GM19372 (cell line): ENCODE results near the gene HTR6.

Source experiments
- ATAC-seq: cut with Tn5 transposase; IDR thresholded peaks from one replicate; pipeline ENCODE4 v1.9.1; 2021; ENCODE audit warnings: mild to moderate bottlenecking, low read depth, moderate library complexity; ENCODE audit not compliant: unreplicated experiment

The HTR6 gene

DNA sequence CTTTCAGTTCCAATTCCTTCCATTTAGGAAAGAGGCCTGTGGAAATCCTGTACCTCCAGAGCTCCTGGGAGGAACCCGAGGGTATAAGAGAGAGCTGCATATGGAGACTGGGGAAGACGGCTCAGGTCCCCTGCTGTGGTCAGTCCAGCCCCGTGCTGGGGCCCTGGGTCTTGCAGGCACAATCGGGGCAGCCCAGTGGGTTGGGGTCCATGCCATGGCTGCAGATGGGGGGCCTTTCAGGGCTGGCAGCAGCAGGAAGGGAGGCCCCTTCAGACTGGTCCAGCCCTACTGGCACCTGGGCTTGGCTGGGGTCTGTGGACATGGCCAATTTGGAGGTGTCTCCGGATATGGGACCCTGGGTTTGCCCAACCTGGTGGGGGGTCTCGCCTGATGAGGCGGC lies 18.2 kb downstream of the HTR6 start:
- no peak for ATAC-seq

DNA sequence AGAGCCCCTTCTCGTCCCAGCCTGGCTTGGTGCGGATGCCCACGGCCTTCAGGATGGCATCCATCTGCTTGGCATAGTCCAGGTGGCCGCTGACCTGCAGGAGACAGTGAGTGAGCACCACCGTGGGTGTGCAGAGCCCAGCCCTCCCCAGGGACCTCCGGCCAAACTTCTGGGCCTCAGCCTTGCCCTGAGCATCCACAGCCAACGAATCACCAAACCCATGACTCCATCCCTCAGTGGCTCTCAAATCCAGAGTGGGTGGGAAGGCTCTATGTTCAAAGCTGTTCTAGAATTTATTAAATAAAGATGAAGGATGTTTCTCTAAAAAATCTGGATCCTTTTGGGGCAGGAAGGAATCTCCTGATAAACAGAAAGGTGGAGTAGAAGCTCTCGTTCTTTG lies 18.7 kb downstream of the HTR6 start:
- no peak for ATAC-seq

DNA sequence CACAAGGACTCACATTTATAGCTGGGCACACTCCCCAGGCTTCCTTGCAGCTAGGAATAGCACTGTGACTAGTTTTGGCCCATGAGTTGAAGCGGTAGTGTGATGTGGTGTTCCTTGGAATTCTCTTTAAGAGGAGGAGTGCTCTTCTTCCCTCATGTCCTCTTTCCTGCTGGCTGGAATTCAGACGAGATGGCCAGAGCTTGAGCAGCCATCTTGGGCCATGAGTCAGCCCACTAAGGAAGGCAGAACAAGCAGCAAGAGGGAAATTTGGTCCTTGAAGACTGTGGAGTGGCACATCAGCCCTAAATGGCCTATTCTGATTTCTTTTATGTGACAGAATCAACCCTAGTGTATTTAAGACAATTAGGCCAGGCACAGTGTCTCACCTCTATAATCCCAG lies 20.0 kb downstream of the HTR6 start:
- ATAC-seq: no peak

DNA sequence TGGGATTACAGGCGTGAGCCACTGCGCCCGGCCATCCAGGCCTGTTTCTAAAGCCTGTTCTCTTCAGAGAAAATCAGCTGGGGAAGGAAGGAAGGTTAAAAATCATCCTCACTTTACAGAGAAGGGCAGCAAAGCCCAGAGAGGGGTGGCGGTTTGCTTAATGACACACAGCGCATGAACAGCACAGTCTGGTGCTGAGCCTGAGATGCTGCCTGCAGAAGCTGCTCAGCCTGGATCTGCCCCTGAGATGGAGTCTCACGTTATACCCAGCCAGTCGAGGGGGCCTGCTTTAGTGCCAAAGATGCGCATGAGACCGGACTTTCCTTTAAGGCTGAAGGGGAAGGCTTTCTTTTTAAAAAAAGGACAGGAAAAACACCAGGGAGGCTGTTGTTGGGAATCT lies 21.3 kb downstream of the HTR6 start:
- no peak for ATAC-seq

DNA sequence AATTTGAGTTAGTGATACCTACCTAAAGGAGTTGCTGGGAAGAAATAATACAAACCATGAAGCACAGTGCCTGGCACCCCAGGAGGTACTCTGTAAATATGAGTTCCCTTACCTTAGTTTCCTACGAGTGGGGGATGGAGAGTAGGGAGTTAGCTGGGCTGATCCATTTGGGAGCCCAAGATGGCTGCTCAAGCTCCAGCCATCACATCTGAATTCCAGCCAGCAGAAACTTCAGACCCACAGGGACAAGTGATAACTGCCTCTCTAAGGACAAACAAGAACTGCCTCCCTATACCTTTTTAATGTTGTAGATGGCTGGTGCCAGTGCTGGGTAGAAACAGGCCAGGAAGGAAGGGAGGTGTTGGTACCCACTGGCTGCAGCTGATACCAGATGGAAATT lies 22.7 kb downstream of the HTR6 start:
- ATAC-seq: no peak

DNA sequence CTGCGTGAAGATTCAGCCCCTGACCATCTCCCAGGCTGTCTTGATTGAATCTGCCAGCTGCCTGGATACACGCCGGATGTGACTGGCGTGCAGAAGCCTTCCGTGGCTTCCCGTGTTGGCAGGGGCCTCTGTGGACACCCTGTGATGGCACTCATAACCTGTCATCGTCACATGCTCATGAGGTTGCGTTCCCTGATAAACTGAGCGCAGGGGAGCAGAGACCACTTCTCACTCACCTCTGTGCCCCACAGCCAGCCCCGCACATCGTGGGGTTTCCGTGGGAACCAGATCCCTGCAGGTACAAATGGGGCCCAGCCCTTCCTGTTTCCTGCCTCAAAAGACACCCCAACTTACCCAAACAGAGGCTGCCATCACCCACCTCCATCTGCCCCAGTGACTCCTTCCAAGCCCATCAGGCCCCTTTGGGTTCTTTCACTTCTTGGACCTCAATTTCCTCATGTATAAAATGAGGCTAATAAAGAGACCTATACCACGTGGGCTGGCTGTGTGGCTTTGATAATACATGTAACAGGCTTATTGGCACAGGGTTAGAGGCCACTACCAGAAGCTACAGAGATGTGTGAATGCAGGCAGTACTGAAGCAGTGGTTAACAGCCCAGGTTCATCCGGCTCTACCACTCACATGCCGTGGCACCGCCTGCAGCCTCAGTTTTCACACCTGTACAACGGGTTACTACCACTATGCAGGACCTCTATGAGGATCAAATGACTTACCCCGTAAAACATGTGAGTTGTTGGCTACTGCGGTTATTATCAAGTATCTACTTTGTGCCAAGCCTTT lies 23.6 kb downstream of the HTR6 start:
- ATAC-seq: no peak

DNA sequence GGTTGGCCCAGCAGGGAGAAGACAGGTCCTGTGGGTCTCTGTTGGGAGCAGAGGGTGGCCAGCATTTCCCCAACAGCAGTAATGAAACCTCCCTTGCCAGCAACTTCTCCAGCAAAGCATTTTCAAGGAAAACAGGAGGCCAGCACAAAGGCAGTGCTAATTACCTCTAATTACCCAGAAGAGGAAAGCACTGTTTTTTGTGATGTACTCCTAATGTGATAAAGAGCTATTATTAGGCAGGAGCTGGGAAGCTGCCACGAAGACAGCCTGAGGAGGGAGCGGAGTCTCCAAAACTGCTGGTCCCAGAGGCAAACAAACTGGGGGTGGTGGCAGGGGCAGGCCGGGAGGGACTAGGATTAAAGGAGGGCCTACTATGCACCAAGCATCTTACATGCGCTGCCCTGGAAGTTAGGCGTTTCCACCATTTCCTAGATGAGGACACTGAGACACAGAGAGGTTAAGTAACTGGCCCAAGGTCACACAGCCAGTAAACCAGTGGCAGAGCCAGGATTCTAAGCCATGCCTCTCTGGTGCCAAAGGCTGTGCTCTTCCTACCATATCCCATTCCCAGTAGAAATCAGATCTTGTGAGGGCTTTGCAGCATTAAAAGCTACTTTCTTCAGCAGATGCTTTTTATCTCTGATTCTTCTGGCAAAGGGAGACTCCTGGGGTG lies 24.5 kb downstream of the HTR6 start:
- no peak for ATAC-seq

DNA sequence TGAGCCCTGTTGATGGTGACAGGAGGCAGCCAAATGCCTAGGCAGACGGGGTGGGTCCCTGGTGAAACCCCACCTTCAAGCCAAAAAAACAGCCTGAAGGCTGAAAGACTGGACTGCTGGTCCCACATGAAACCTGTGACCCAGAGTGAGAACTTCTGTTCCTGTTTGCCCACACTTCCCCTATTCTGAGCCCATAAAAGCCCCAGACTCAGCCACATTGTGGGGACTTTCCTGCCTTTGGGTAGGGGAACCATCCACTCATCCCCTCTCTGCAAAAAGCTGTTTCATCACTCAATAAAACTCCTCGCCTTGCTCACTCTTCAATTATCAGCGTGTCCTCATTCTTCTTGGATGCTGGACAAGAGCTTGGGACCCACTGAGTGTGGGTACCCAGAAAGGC lies 25.2 kb downstream of the HTR6 start:
- ATAC-seq: no peak

DNA sequence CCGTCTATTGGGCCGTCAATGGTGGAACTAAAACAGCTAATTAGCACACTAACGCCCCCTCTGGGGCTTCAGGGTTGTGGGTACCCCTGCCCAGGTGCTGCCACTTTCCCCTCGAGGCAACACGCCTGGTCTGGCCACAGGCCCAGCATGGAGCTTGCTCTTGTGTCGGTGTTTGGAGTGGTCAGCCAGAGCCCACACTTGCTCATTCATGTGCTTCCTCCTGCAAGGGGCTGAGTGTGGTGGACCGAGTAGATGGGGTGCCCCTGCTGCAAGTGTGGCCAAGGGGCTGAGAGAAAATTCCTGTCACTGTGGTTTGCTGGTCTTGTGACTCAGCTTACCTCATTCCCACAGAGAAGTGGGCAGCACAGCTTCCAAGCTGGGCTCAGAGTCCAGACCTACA lies 25.7 kb downstream of the HTR6 start:
- no peak for ATAC-seq

DNA sequence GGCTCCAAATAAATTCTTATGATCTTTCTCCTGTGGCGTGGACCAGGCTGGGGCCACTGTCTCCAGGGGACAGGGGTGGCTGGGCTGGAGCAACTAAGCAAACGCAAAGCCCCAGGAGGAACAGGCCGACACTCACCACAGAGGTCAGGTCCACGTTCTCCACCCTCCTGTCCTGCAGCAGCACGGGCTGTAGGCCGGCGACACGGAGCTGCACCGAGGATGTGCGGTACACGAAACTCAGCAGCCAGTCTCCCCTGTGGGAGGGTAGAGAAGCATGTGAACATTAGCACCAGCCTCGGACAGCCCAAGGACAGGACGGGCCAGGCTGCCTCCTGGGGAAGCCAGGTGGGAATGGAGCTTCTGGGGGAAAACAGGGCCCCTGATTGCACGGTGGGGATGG lies 29.6 kb downstream of the HTR6 start:
- ATAC-seq: no peak

DNA sequence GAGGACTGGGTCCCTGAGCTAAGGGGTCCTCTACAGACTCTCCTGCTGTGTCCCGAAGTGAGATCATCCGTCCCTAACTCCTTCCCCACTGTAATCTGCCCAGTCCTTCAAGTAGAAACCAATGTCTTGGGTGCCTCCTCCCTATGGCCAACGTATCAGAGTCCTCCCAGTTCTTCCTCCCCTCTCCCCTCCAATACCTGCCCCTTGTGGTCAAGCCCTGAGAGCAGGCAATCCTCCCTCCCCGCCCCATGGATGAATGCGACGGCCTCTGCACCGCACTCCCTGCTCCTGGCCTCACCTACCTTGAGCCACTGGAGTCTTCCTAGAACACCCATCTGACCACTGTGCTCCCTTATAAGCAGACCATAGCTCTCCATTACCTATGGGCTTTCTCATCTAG lies 31.1 kb downstream of the HTR6 start:
- no peak for ATAC-seq

DNA sequence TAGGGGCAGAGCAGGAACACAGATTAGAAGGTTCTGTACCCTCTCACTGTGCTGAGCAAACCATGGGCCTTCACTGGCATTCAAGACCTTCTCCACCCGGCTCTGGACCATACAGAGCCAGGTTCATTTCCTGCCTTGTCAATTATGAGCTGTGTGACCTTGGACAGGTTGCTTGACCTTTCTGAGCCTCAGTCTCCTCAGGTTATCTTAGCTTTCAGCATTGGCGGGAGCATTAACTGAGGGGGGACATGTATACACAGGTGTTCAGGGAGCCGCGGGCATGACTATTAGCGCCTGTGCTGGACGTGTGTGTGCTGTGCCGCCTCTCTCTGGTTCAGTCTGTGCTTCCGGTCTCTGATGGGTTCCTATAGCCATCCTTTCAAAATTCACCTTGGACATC lies 32.1 kb downstream of the HTR6 start:
- ATAC-seq: no peak

DNA sequence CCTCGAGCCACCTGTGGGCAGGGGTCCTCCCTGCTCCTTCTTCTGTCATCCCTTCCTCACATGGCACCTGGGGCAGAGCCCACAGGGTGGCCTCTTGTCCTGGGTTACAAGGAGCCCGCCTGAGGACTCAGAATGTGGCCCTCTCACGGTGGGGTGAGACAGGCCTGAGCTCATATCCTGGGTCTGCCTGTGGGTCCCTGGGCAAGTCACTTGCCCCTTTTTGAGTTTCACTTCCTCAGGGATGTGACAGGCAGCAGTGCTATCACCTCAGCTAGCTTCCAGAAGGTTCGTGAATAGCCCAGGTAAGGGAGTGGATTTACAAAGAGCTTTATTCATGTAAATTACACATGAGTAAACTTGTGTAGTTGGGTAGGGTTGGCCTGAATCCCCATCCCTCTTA lies 33.5 kb downstream of the HTR6 start:
- no peak for ATAC-seq

DNA sequence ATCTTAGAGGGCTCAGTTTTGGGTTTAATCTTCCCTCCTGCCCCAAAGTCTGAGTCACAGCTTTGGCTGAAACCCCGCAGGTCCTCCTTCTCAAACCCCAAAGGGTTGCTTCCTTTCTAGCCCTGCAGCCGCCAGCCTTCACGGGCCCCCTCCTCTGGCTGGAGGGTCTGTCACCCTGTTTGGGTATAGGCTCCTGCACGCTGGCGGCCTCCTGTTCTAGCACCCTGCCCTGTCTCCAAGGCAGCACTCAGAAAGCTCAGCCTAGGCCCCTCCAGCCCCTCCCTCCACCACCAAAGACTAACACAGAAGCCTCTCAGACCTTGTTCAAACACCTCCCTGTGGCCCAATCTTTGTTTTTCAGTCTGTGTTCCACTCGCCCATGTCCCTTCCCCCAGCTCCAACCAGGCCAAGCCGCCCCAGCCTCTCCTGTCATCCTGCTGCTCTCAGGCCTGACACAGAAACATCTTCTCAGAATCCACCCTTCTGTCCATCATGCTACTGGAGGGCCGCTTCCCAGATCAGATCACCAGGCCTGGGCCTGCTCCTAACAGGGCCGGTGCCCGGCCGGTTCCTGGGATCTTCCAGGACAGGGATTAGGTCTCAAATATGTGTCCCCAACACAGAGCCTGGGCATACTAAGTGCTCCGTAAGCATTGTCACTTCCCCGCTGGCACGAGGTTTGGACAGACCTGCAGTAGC lies 35.6 kb downstream of the HTR6 start:
- ATAC-seq: no peak

DNA sequence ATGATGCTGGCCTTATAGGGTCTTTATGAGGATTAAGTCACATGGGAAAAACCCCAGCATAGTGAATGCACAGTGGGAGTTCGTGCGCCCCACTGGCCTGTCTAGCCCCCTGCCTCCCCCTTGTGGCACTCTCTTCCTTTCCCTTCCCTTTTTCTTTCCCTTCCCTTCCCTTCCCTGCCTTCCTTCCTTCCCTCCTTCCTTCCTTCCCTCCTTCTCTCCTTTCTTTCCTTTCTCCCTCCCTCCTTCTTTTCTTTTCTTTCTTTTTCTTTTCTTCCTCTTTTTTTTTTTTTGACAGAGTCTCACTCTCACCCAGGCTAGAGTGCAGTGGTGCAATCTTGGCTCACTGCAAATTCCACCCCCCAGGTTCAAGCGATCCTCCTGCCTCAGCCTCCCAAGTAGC lies 38.6 kb downstream of the HTR6 start:
- no peak for ATAC-seq

DNA sequence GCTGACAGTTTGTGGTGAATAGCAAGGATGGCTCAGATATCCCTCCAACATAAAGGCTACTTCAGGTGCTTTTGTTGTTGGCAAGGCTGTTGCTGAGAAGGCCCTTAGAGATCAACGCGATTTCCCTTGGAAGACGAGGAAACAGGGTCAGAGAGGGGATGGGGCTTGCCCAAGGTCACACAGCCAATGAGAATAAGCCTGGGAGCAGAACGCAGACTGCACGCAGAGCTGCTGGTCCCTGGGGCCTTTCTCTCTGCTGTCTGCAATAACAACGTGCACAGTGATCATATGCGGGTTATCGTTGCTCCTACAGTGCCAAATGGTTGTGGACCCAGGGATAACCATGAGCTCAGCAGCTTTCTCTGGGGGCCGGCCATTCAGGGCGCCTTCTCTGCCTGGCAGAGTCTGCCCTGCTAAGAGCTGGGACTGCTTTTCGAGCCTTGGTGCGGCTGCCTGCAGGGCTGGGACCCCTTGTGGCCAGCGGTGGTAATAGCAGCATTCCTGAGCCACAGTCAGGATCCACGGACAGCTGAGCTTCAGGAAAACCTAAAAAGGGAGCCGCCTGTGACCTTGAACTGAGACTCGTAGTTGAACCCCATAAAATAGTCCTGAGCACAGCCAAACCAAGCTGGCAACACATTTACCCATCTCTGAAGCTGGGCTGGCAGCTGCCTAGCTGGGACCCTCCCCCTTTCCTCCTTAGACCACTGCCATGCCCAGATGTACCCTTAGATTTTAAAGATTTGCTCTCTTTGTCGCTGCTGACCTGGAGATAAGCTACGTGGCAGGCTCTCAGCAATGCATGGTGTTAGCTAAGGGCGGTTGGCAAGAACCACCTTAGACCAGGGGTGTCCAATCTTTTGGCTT lies 39.8 kb downstream of the HTR6 start:
- ATAC-seq: no peak

DNA sequence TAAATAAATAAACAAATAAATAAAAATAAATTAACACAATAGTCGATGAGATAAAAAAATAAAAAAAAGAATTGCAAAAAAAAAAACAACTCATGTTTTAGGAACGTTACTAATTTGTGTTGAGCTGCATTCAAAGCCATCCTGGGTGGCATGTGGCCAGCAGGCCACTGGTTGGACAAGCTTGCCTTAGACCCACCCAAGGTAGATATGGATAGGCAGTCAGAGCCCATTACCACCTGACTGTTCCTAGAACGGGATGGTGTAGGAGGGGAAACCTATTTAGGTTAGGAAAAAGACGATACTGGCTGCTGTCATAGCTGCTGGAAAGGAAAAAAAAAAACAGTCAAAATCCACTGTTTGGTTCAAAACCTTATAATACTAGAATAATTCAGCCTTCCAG lies 40.8 kb downstream of the HTR6 start:
- no peak for ATAC-seq

DNA sequence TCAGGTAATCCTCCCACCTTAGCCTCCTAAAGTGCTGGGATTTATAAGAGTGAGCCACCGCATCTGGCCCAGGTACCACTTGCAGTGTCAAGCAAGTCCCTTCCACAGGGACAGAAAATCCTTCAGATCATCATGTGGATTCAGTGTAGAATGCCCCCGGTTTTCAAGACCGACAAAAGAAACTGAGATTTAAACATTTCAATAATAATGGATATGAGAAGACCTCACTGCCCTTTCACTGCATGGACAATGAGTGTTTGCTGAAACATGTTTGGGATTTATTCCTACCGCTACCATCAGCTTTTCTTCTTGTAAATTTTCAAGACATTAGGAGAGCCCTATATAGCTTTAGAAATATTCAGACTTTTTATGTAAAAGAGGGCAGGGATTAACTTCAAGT lies 41.5 kb downstream of the HTR6 start:
- no peak for ATAC-seq

DNA sequence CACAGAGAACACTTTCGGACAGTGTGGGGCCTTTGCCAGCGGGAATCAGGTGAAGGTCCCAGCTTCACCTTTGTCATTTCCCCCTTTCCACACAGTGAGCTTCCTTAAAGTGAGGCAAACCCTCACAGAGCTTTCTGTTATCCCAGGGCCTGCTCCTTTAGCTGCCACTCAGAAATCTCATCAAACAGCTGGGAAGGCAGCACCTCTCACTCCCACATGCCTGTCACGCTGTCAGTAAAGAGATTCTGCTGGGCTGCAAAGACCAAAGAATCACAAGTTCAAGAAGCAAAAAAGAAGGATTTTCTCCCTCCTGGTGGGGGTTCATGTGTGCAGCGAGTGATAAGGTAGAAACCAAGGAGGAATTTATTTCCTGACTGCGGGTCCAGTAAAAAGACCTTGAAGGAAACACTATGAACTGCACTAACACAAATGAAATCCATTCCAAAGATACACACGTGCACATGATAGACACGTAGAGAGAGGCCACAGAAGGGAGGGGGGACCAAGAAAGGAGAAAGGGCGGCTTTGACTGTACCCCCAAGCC lies 44.0 kb downstream of the HTR6 start:
- no peak for ATAC-seq

DNA sequence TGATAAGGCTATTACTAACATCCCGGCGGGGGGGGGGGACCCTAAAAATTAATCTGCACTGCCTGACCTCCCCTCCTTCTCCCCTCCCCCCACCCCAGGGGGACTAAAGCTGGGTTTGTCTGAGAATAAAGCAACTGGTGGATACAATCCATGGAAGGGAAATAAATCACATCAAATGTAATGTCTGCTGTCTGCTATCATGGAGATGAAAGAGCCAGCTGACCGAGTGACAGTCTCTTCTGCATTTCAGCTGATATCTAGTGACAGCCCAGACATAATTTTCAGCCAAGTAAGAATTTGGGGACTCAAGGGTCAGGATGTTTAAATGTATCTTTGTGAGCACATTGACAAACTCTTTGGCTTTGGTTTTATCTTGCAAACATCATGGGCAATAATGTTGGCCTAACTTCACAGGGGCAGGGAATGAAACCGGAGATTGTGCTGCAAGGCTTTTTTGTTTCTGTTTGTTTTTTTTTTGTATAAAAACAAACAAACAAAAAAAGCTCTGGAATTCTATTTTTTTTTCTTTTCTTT lies 44.7 kb downstream of the HTR6 start:
- no peak for ATAC-seq
